Measurements from ENCODE around the gene ARHGEF28. TPM values are rescaled to one million over a fixed set of nuclear protein-coding genes. Genes with fewer than 3 reads are reported as not detected.

The ARHGEF28 gene
- polyA plus RNA-seq, 1 donor from 2014 or later: not detected

DNA sequence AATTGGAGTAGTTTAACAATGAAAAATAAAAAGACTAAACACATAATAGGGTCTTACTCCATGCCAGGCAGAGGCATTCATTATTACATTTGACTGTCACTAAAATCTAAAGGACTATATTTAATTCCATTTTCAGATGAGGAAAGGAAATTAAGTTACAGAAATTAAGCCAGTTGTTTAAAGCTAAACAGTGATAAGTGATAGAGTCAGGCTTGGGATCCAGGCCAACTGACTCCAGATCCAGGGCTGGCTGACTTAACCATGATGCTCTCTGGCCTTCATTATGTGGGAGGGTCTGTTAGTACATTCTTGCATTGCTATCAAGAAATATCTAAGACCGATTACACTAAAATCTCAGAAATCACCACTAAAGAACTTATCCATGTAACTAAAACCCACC lies 107.2 kb downstream of the ARHGEF28 start:
- H3K79me2 ChIP-seq (replicated peaks; ENCODE audit: insufficient read depth, low read length): no peaks in the 10 kb centered on the region
- H3K9ac ChIP-seq (ENCODE audit: low read length): no peak overlapping the region
- H3K4me3 ChIP-seq (ENCODE audit: low read length): no peak overlapping the region
- no peaks in the 10 kb centered on the region for H3K9me3 ChIP-seq (ENCODE audit: low read length)
- TF ChIP-seq, protein P1, sequence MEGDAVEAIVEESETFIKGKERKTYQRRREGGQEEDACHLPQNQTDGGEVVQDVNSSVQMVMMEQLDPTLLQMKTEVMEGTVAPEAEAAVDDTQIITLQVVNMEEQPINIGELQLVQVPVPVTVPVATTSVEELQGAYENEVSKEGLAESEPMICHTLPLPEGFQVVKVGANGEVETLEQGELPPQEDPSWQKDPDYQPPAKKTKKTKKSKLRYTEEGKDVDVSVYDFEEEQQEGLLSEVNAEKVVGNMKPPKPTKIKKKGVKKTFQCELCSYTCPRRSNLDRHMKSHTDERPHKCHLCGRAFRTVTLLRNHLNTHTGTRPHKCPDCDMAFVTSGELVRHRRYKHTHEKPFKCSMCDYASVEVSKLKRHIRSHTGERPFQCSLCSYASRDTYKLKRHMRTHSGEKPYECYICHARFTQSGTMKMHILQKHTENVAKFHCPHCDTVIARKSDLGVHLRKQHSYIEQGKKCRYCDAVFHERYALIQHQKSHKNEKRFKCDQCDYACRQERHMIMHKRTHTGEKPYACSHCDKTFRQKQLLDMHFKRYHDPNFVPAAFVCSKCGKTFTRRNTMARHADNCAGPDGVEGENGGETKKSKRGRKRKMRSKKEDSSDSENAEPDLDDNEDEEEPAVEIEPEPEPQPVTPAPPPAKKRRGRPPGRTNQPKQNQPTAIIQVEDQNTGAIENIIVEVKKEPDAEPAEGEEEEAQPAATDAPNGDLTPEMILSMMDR (IDR thresholded peaks at IDR 0.05; ENCODE audit: poor library complexity, severe bottlenecking): no peak
- TF ChIP-seq SMC3 (conservative IDR thresholded peaks at IDR 0.05; ENCODE audit: poor library complexity) (no peak), RAD21 (conservative IDR thresholded peaks at IDR 0.05) (no peak), EZH2 (IDR thresholded peaks at IDR 0.05; ENCODE audit: borderline replicate concordance, insufficient read depth, low read length, poor library complexity, severe bottlenecking) (no peak), POLR2AphosphoS5 (IDR thresholded peaks at IDR 0.05) (no peak), TAF1 (IDR thresholded peaks at IDR 0.05; ENCODE audit: low read depth) (no peak), MXI1 (conservative IDR thresholded peaks at IDR 0.05; ENCODE audit: poor library complexity, severe bottlenecking) (no peak), EP300 (conservative IDR thresholded peaks at IDR 0.05; ENCODE audit: poor library complexity, severe bottlenecking) (no peak)
- TF ChIP-seq, protein P2, sequence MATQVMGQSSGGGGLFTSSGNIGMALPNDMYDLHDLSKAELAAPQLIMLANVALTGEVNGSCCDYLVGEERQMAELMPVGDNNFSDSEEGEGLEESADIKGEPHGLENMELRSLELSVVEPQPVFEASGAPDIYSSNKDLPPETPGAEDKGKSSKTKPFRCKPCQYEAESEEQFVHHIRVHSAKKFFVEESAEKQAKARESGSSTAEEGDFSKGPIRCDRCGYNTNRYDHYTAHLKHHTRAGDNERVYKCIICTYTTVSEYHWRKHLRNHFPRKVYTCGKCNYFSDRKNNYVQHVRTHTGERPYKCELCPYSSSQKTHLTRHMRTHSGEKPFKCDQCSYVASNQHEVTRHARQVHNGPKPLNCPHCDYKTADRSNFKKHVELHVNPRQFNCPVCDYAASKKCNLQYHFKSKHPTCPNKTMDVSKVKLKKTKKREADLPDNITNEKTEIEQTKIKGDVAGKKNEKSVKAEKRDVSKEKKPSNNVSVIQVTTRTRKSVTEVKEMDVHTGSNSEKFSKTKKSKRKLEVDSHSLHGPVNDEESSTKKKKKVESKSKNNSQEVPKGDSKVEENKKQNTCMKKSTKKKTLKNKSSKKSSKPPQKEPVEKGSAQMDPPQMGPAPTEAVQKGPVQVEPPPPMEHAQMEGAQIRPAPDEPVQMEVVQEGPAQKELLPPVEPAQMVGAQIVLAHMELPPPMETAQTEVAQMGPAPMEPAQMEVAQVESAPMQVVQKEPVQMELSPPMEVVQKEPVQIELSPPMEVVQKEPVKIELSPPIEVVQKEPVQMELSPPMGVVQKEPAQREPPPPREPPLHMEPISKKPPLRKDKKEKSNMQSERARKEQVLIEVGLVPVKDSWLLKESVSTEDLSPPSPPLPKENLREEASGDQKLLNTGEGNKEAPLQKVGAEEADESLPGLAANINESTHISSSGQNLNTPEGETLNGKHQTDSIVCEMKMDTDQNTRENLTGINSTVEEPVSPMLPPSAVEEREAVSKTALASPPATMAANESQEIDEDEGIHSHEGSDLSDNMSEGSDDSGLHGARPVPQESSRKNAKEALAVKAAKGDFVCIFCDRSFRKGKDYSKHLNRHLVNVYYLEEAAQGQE (IDR thresholded peaks at IDR 0.05; ENCODE audit: borderline replicate concordance): no peak
- no peak overlapping the region for H3K4me2 ChIP-seq (ENCODE audit: low read length)
- no peaks in the 10 kb centered on the region for H3K27me3 ChIP-seq (ENCODE audit: insufficient read depth, low read depth, low read length)
- H2AFZ ChIP-seq (ENCODE audit: low read depth, low read length): no peak overlapping the region
- H4K20me1 ChIP-seq (ENCODE audit: insufficient read depth): no peaks in the 10 kb centered on the region
- H3K9me2 ChIP-seq (ENCODE audit: insufficient read depth, low read length): no peaks in the 10 kb centered on the region
- no peak overlapping the region for H3K27ac ChIP-seq (ENCODE audit: low read length)
- no peaks in the 10 kb centered on the region for H3F3A ChIP-seq (ENCODE audit: insufficient read depth, low read length, poor library complexity, severe bottlenecking)
- H3K36me3 ChIP-seq (ENCODE audit: insufficient read depth, low read length): no peaks in the 10 kb centered on the region

DNA sequence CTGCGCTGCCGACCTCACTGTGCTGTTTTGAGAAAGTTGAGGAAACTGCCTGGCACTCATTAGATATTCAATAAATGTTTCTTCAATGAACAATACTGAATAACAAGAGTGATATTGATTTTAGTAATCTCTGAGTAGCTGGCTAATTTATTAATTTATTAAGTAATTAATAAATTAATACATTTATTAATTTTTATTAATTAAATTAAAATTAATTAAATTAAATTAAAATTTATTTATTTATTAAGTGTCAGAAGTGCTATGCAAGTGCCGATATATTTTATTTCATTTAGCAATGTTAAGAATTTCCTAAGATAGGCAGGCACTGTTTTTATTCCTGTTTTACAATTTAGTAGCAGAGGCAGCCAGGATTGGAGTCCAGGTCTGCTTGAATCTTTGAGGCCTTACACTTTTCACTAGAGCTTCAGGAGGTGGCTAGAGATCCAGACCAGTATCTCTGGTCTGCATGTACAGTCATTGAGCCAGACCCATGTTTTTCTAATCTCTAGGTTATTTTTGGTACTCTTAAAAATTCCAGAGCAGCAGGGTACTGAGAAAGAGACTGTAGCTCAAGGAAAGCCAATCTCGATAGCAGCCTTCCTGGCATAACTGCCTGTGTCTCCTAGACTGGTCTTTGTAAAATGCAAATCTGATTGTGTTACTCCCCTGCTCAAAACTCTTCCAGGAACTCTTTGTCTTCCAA lies 109.2 kb downstream of the ARHGEF28 start:
- Histone ChIP-seq H2AFZ (ENCODE audit: low read depth, low read length) (no peak overlapping the region), H3K27me3 (ENCODE audit: insufficient read depth, low read depth, low read length) (no peaks in the 10 kb centered on the region), H3K79me2 (replicated peaks; ENCODE audit: insufficient read depth, low read length) (no peaks in the 10 kb centered on the region), H3F3A (ENCODE audit: insufficient read depth, low read length, poor library complexity, severe bottlenecking) (no peaks in the 10 kb centered on the region), H3K9me3 (ENCODE audit: low read length) (no peaks in the 10 kb centered on the region), H3K9me2 (ENCODE audit: insufficient read depth, low read length) (no peaks in the 10 kb centered on the region), H3K4me3 (ENCODE audit: low read length) (no peak overlapping the region), H3K4me2 (ENCODE audit: low read length) (no peak overlapping the region), H3K9ac (ENCODE audit: low read length) (no peak overlapping the region), H3K36me3 (ENCODE audit: insufficient read depth, low read length) (no peaks in the 10 kb centered on the region), H4K20me1 (ENCODE audit: insufficient read depth) (no peaks in the 10 kb centered on the region), H3K27ac (ENCODE audit: low read length) (no peak overlapping the region)
- TF ChIP-seq, protein P1 (IDR thresholded peaks at IDR 0.05; ENCODE audit: poor library complexity, severe bottlenecking): no peak
- no peak for TF ChIP-seq SMC3 (conservative IDR thresholded peaks at IDR 0.05; ENCODE audit: poor library complexity)

All from neural cell (in vitro differentiated cells).